PC-3 (cell line): Measurements from ENCODE around the gene MON2. TPM values are rescaled to one million over a fixed set of nuclear protein-coding genes. Genes with fewer than 3 reads are reported as not detected.

Source experiments
- ATAC-seq: fragments of 200-7000 bp; cut with Tn5 transposase; 2 replicates; pipeline ENCODE4 v1.9.1; 2020; ENCODE audit warnings: mild to moderate bottlenecking, moderate library complexity
- BruUV-seq: library from RNA; stranded (reverse); fragments of 400-500 nt; replicated peaks from 2 replicates; lab custom pipeline; 2021; lab: Mats Ljungman, UMichigan
- CTCF ChIA-PET: fragments of 300-600 bp; sonication (Branson Sonifier 250); formaldehyde crosslinking; loops from one replicate; lab custom pipeline; 2022; ENCODE audit warnings: antibody characterized with exemption; lab: Charles Lee
- POLR2A ChIA-PET: fragments of 300-600 bp; sonication (Branson Sonifier 250); formaldehyde crosslinking; loops from one replicate; lab custom pipeline; 2022; ENCODE audit warnings: antibody characterized with exemption; ENCODE audit not compliant: unreplicated experiment; lab: Charles Lee
- DNase-seq: peaks from one replicate; pipeline ENCODE4 v3.0.0-alpha.2; 2015
- H2AFZ ChIP-seq: fragments of 300-600 bp; sonication (generic); 2 replicates; pipeline ENCODE4 v1.6.0; 2016; ENCODE audit warnings: antibody characterized with exemption, low read length
- H3F3A ChIP-seq: fragments of 300-600 bp; sonication (generic); one replicate; pipeline ENCODE4 v1.6.0; 2017; ENCODE audit warnings: antibody characterized with exemption, low read length, control low read depth, mild to moderate bottlenecking; ENCODE audit not compliant: unreplicated experiment
- H3K27ac ChIP-seq: fragments of 300-600 bp; sonication (generic); 2 replicates; pipeline ENCODE4 v1.5.1; 2016; ENCODE audit warnings: mild to moderate bottlenecking, low read length
- H3K27me3 ChIP-seq: fragments of 300-600 bp; sonication (generic); 2 replicates; pipeline ENCODE4 v1.6.1; 2016; ENCODE audit warnings: low read length, mixed read lengths
- H3K36me3 ChIP-seq: fragments of 300-600 bp; sonication (generic); 2 replicates; pipeline ENCODE4 v1.6.1; 2016; ENCODE audit warnings: low read depth, mixed run types, low read length, mixed read lengths
- H3K4me1 ChIP-seq: fragments of 300-600 bp; sonication (generic); 2 replicates; pipeline ENCODE4 v1.5.1; 2016; ENCODE audit warnings: low read length; ENCODE audit not compliant: insufficient read depth
- H3K4me2 ChIP-seq: fragments of 300-600 bp; sonication (generic); 2 replicates; pipeline ENCODE4 v1.6.0; 2016; ENCODE audit warnings: low read length
- H3K4me3 ChIP-seq: fragments of 300-600 bp; sonication (generic); 2 replicates; pipeline ENCODE4 v1.5.1; 2016; ENCODE audit warnings: mild to moderate bottlenecking, low read length, mixed read lengths
- H3K79me2 ChIP-seq: fragments of 300-600 bp; sonication (generic); 2 replicates; pipeline ENCODE4 v1.6.1; 2017; ENCODE audit warnings: low read length, mixed read lengths
- H3K9ac ChIP-seq: fragments of 300-600 bp; sonication (generic); 2 replicates; pipeline ENCODE4 v1.6.0; 2016; ENCODE audit warnings: mild to moderate bottlenecking, low read length
- H3K9me2 ChIP-seq: fragments of 300-600 bp; sonication (generic); replicated peaks from 2 replicates; pipeline ENCODE4 v1.6.1; 2016; ENCODE audit warnings: mixed run types, low read length, mixed read lengths
- H3K9me3 ChIP-seq: fragments of 300-600 bp; sonication (generic); 2 replicates; pipeline ENCODE4 v1.6.1; 2016; ENCODE audit warnings: low read length, mixed read lengths
- H4K20me1 ChIP-seq: fragments of 300-600 bp; sonication (generic); 2 replicates; pipeline ENCODE4 v1.6.1; 2016; ENCODE audit warnings: low read length, mixed read lengths
- CTCF ChIP-seq: fragments of 300-600 bp; sonication (generic); conservative IDR thresholded peaks from 2 replicates; pipeline ENCODE4 v1.5.1; 2017; ENCODE audit warnings: antibody characterized with exemption, low read depth, mild to moderate bottlenecking, low read length
- EZH2 ChIP-seq: fragments of 300-600 bp; sonication (generic); IDR thresholded peaks from one replicate; pipeline ENCODE4 v1.6.1; 2017; ENCODE audit warnings: antibody characterized with exemption, mild to moderate bottlenecking, low read length; ENCODE audit not compliant: unreplicated experiment
- EZH2phosphoT487 ChIP-seq: fragments of 300-600 bp; sonication (generic); IDR thresholded peaks from 2 replicates; pipeline ENCODE4 v1.6.1; 2018; ENCODE audit warnings: mild to moderate bottlenecking, antibody characterized with exemption, low read length, borderline replicate concordance
- intact Hi-C: fragments of 100-400 bp; cut with micrococcal nuclease; formaldehyde crosslinking; loops from 2 replicates; pipeline ENCODE4 v1.9.0; 2023
- total RNA-seq: library from RNA; depleted of rRNA; stranded (reverse); fragments of >200 nt; gene quantifications from 2 replicates; pipeline ENCODE4 v1.2.3, GENCODE V29; 2014

MON2 gene
- total RNA-seq, 1 experiment from 2014 or later, result 19.1 TPM

GRCh38 chr12:62599854-62600437 lies 133.3 kb downstream of the MON2 start:
- Histone ChIP-seq H4K20me1 (peaks cover 8% of the 10 kb centered on the region; the same call in 1 of the 2 replicates), H3K79me2 (peaks cover 34% of the 10 kb centered on the region), H3K27ac (no peak overlapping the region; the same call in 1 of the 2 replicates), H3K27me3 (no peaks in the 10 kb centered on the region), H3K9me2 (no peaks in the 10 kb centered on the region), H2AFZ (no peak overlapping the region), H3K4me3 (no peak overlapping the region), H3K4me2 (no peak overlapping the region), H3K4me1 (peaks cover 32% of the 10 kb centered on the region), H3F3A (no peaks in the 10 kb centered on the region), H3K9ac (no peak overlapping the region), H3K9me3 (no peaks in the 10 kb centered on the region), H3K36me3 (no peaks in the 10 kb centered on the region)
- no peak for ATAC-seq
- peak; percentile 35 for DNase-seq
- TF ChIP-seq CTCF (peak; percentile 51; the same call in 1 of the 2 replicates), EZH2phosphoT487 (no peak), EZH2 (no peak)
- no TSS peak for BruUV-seq
- ChIA-PET POLR2A (no interaction called here), CTCF (no interaction called here)
- intact Hi-C loops, result loop anchor here (1.0 to 5.0 kb wide), 4 partner anchors 62 to 332 kb away; no protein-coding TSS in a partner anchor

- peaks cover 53% of the 10 kb centered on the region for H3K79me2 ChIP-seq
- H3K9ac ChIP-seq, result peak overlapping the region; percentile 100
- BruUV-seq, result no TSS peak
- peak overlapping the region; percentile 88 for H3K4me2 ChIP-seq
- peaks cover 22% of the 10 kb centered on the region; the same call in 1 of the 2 replicates for H4K20me1 ChIP-seq
- H3K9me2 ChIP-seq, result no peaks in the 10 kb centered on the region
- no peaks in the 10 kb centered on the region for H3F3A ChIP-seq
- peak overlapping the region; percentile 95 for H2AFZ ChIP-seq
- H3K9me3 ChIP-seq, result no peaks in the 10 kb centered on the region
- H3K36me3 ChIP-seq, result no peaks in the 10 kb centered on the region
- H3K27me3 ChIP-seq, result no peaks in the 10 kb centered on the region
- ATAC-seq, result no peak
- no peak for DNase-seq
- intact Hi-C loops, result loop anchor here (1.0 to 5.0 kb wide), 4 partner anchors 61 to 331 kb away; no protein-coding TSS in a partner anchor
- ChIA-PET POLR2A (interaction anchor here (0.5 to 0.6 kb wide), 2 partner anchors 198 to 930 kb away, joined by 3 to 4 read pairs; no protein-coding TSS in a partner anchor), CTCF (interaction anchor here (0.5 kb wide), 1 partner anchor 190 kb away, joined by 3 read pairs; no protein-coding TSS in a partner anchor)
- H3K27ac ChIP-seq, result peak overlapping the region; percentile 99
- TF ChIP-seq EZH2, result no peak
- no peak for TF ChIP-seq CTCF
- TF ChIP-seq EZH2phosphoT487, result no peak
- peak overlapping the region; percentile 92 for H3K4me3 ChIP-seq
- peaks cover 42% of the 10 kb centered on the region for H3K4me1 ChIP-seq
Observed at GRCh38 chr12:62601765-62602164, 135.1 kb downstream of the MON2 start.
